ENCODE data around the gene HGF. TPM values are rescaled to one million over a fixed set of nuclear protein-coding genes. Genes with fewer than 3 reads are reported as not detected.

The HGF gene
- total RNA-seq, 1 donor from 2014 or later, result 0.22 TPM

DNA sequence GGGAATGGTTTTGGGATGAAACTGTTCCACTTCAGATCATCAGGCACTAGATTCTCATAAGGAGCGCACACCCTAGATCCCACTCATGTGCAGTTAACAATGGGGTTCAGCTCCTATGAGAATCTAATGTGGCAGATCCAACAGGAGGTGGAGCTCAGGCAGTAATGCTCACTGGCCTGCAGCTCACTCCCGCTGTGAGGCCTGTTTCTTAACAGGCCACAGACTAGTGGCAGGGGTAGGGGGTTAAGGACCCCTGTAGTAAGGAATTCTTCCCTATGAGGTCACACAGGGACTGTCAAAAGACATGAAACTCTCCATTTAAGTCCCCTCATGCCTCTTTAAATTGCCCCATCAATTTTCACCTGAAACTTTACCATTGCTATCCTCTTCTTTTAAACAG, 8.0 kb downstream of the HGF start:
- Histone ChIP-seq H3K4me2 (no peak overlapping the region), H3K4me1 (peaks cover 13% of the 10 kb centered on the region), H3K9ac (no peak overlapping the region), H3K79me2 (ENCODE audit: low read depth) (no peaks in the 10 kb centered on the region), H4K20me1 (ENCODE audit: low read depth) (no peaks in the 10 kb centered on the region), H3F3A (ENCODE audit: low read depth) (no peaks in the 10 kb centered on the region), H3K27me3 (no peaks in the 10 kb centered on the region), H3K4me3 (no peak overlapping the region), H3K9me3 (ENCODE audit: low read depth) (no peaks in the 10 kb centered on the region), H3K27ac (no peak overlapping the region), H3K36me3 (no peaks in the 10 kb centered on the region), H2AFZ (replicated peaks) (no peak overlapping the region)
- Mint-ChIP-seq H3K9me3 (no peaks in the 10 kb centered on the region), H3K4me3 (no peak overlapping the region), H3K4me1 (peaks cover 10% of the 10 kb centered on the region), H3K36me3 (no peaks in the 10 kb centered on the region), H3K27ac (no peak overlapping the region), H3K27me3 (ENCODE audit: insufficient read depth, low read depth) (peaks cover 2% of the 10 kb centered on the region)
- no peak for TF ChIP-seq EZH2 (IDR thresholded peaks at IDR 0.05)
- no peak for TF ChIP-seq EZH2phosphoT487 (IDR thresholded peaks at IDR 0.05)
- TF ChIP-seq, protein P1, sequence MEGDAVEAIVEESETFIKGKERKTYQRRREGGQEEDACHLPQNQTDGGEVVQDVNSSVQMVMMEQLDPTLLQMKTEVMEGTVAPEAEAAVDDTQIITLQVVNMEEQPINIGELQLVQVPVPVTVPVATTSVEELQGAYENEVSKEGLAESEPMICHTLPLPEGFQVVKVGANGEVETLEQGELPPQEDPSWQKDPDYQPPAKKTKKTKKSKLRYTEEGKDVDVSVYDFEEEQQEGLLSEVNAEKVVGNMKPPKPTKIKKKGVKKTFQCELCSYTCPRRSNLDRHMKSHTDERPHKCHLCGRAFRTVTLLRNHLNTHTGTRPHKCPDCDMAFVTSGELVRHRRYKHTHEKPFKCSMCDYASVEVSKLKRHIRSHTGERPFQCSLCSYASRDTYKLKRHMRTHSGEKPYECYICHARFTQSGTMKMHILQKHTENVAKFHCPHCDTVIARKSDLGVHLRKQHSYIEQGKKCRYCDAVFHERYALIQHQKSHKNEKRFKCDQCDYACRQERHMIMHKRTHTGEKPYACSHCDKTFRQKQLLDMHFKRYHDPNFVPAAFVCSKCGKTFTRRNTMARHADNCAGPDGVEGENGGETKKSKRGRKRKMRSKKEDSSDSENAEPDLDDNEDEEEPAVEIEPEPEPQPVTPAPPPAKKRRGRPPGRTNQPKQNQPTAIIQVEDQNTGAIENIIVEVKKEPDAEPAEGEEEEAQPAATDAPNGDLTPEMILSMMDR (IDR thresholded peaks at IDR 0.05), result no peak
- DNase-seq (ENCODE audit: low spot score), result peak; percentile 69

DNA sequence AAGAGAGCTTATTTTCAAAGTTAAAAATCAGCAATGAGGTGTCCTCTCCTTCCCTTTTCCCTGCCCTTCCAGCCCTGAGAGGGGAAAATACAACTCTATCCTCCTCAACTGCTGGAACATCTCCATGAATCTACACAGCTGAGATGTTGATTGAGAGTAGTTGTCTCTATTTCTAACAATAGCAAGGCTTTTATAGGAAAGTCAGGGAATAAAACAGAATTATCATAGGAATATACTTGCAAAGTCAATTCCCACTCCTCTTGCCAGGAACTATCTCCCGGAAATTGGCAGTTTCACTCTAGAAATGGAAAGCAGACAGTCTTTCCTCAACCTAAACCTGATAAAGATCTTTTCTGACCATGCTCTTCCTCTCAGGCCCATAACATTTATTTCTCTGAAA, 8.8 kb downstream of the HGF start:
- Histone ChIP-seq H3K27ac (no peak overlapping the region), H3K27me3 (no peaks in the 10 kb centered on the region), H3K4me1 (peaks cover 13% of the 10 kb centered on the region), H3K79me2 (ENCODE audit: low read depth) (no peaks in the 10 kb centered on the region), H3F3A (ENCODE audit: low read depth) (no peaks in the 10 kb centered on the region), H3K36me3 (no peaks in the 10 kb centered on the region), H4K20me1 (ENCODE audit: low read depth) (no peaks in the 10 kb centered on the region), H3K9me3 (ENCODE audit: low read depth) (no peaks in the 10 kb centered on the region), H2AFZ (replicated peaks) (no peak overlapping the region), H3K4me3 (no peak overlapping the region), H3K9ac (no peak overlapping the region), H3K4me2 (no peak overlapping the region)
- DNase-seq (ENCODE audit: low spot score), result no peak
- H3K27me3 Mint-ChIP-seq (ENCODE audit: insufficient read depth, low read depth), result peaks cover 2% of the 10 kb centered on the region
- H3K36me3 Mint-ChIP-seq, result no peaks in the 10 kb centered on the region
- H3K4me3 Mint-ChIP-seq, result no peak overlapping the region
- no peak overlapping the region for H3K27ac Mint-ChIP-seq
- peaks cover 10% of the 10 kb centered on the region for H3K4me1 Mint-ChIP-seq
- no peaks in the 10 kb centered on the region for H3K9me3 Mint-ChIP-seq
- TF ChIP-seq, protein P1 (IDR thresholded peaks at IDR 0.05), result no peak
- TF ChIP-seq EZH2 (IDR thresholded peaks at IDR 0.05) (no peak), EZH2phosphoT487 (IDR thresholded peaks at IDR 0.05) (no peak)

DNA sequence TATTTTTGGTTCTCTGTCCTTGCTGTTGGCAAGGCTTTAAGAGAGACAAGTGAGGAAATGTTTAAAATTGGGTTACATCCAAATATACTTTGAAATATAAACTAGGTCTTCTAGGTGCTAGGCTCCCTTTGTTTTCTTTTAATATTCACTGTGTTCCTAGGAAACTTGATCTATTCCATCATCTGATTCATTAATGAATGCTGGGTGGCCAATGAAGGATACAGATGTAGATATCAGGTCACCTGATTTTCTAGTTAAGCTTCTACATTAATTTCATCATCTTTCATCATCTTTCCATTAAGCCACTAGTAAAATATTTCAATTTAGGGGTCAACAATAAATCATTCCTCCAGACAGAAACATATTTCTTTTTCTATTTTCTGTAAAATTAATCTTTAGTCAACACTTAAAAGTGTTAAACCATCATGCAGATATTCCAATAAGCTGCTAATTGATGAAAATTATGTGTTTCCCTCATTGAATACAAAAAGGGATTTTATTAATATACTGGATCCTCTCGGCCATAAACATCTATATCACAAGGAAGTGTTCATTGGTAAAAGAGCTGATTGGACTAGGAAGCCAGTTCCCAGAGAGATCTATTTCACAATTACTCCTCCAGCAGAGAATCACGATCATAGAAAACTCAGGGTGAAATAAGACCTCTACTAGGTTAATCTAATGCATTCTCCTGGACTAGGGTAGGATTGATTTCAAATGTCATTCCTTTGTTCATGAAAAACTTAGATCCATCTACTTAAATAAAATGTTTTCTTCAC, 14.7 kb downstream of the HGF start:
- Histone ChIP-seq H3K27ac (no peak overlapping the region), H2AFZ (replicated peaks) (no peak overlapping the region), H3K4me1 (no peaks in the 10 kb centered on the region), H3K36me3 (no peaks in the 10 kb centered on the region), H3F3A (ENCODE audit: low read depth) (no peaks in the 10 kb centered on the region), H3K27me3 (no peaks in the 10 kb centered on the region), H3K4me3 (no peak overlapping the region), H4K20me1 (ENCODE audit: low read depth) (no peaks in the 10 kb centered on the region), H3K9me3 (ENCODE audit: low read depth) (no peaks in the 10 kb centered on the region), H3K9ac (no peak overlapping the region), H3K4me2 (no peak overlapping the region), H3K79me2 (ENCODE audit: low read depth) (no peaks in the 10 kb centered on the region)
- no peak overlapping the region for H3K27ac Mint-ChIP-seq
- no peak overlapping the region for H3K4me3 Mint-ChIP-seq
- H3K4me1 Mint-ChIP-seq, result no peaks in the 10 kb centered on the region
- no peaks in the 10 kb centered on the region for H3K36me3 Mint-ChIP-seq
- no peaks in the 10 kb centered on the region for H3K27me3 Mint-ChIP-seq (ENCODE audit: insufficient read depth, low read depth)
- TF ChIP-seq, protein P1 (IDR thresholded peaks at IDR 0.05), result no peak
- TF ChIP-seq EZH2phosphoT487 (IDR thresholded peaks at IDR 0.05), result no peak
- TF ChIP-seq EZH2 (IDR thresholded peaks at IDR 0.05), result no peak
- no peaks in the 10 kb centered on the region for H3K9me3 Mint-ChIP-seq
- DNase-seq (ENCODE audit: low spot score), result no peak

All from neural progenitor cell (in vitro differentiated cells).